HG02870 (cell line): Measurements from ENCODE around the gene LPAR2.
"Not testable (repeated sequence)": the region's sequence is repeated elsewhere in the genome, so short reads cannot be mapped to it uniquely, and the experiment has no call there.

Experiments
- ATAC-seq: cut with Tn5 transposase; IDR thresholded peaks from one replicate; pipeline ENCODE4 v1.9.1; 2021; ENCODE audit warnings: mild to moderate bottlenecking, moderate library complexity; ENCODE audit not compliant: unreplicated experiment

The LPAR2 gene

GRCh38 chr19:19633711-19634515, 5.9 kb upstream of the LPAR2 start:
- no peak for ATAC-seq

- no peak for ATAC-seq
Measured at GRCh38 chr19:19632661-19633060, 4.6 kb upstream of the LPAR2 start.

GRCh38 chr19:19631346-19631745, 3.3 kb upstream of the LPAR2 start:
- no peak for ATAC-seq

- no peak for ATAC-seq
Measured at GRCh38 chr19:19630426-19630825, 2.4 kb upstream of the LPAR2 start.

GRCh38 chr19:19630062-19630414, 2.0 kb upstream of the LPAR2 start:
- no peak for ATAC-seq

GRCh38 chr19:19628501-19629134, 598 bp upstream of the LPAR2 start:
- ATAC-seq, result peak; percentile 8

- no peak for ATAC-seq
Measured at GRCh38 chr19:19626516-19627472, 1.2 kb downstream of the LPAR2 start.

GRCh38 chr19:19624032-19624570, 3.9 kb downstream of the LPAR2 start:
- no peak for ATAC-seq

GRCh38 chr19:19623383-19623782, 4.6 kb downstream of the LPAR2 start:
- ATAC-seq, result no peak

- ATAC-seq, result no peak
Measured at GRCh38 chr19:19619849-19620210, 8.2 kb downstream of the LPAR2 start.

- ATAC-seq, result no peak
Measured at GRCh38 chr19:19619181-19619848, 8.7 kb downstream of the LPAR2 start.

- ATAC-seq, result peak; percentile 98
Measured at GRCh38 chr19:19618219-19619051, 9.6 kb downstream of the LPAR2 start, which contains the start of gene PBX4. Gene PBX4, minus strand, starts transcription at chr19:19618687. Its CDS starts 58 bp downstream, at chr19:19618629.

GRCh38 chr19:19615086-19615485, 12.9 kb downstream of the LPAR2 start:
- no peak for ATAC-seq

- no peak for ATAC-seq
Measured at GRCh38 chr19:19613506-19613905, 14.5 kb downstream of the LPAR2 start.

GRCh38 chr19:19610376-19611202, 17.4 kb downstream of the LPAR2 start:
- no peak for ATAC-seq

GRCh38 chr19:19606686-19607085, 21.3 kb downstream of the LPAR2 start:
- ATAC-seq, result not testable (repeated sequence)

- no peak for ATAC-seq
Measured at GRCh38 chr19:19606021-19606420, 22.0 kb downstream of the LPAR2 start.

GRCh38 chr19:19602713-19603324, 25.2 kb downstream of the LPAR2 start:
- no peak for ATAC-seq
